Prostate gland (tissue), 2 donors: ENCODE results near the gene CACYBP. TPM values are rescaled to one million over a fixed set of nuclear protein-coding genes. Genes with fewer than 3 reads are reported as not detected.

Experiments used
- DNase-seq: peaks from one replicate; pipeline ENCODE4 v3.0.0-alpha.2; 2019; ENCODE audit warnings: low spot score
- H3K27ac ChIP-seq, 2 donors: fragments of 200-600 bp; sonication (generic); 2 replicates each; pipeline ENCODE4 v1.5.1; 2017 to 2019
- H3K27me3 ChIP-seq: fragments of 200-600 bp; sonication (generic); replicated peaks from 2 replicates; pipeline ENCODE4 v1.5.1; 2019; ENCODE audit not compliant: insufficient read depth
- H3K36me3 ChIP-seq, 2 donors: fragments of 200-600 bp; sonication (generic); 1 replicate in 1 of 2; 2 replicates in 1 of 2; pipeline versions ENCODE4 v1.5.1 to v1.8.1; 2017 to 2019
- H3K4me1 ChIP-seq: fragments of 200-600 bp; sonication (generic); replicated peaks from 2 replicates; pipeline ENCODE4 v1.5.1; 2019
- H3K4me3 ChIP-seq, 2 donors: fragments of 200-600 bp; sonication (generic); 2 replicates each; pipeline ENCODE4 v1.5.1; 2017 to 2019
- H3K9me3 ChIP-seq: fragments of 200-600 bp; sonication (generic); 2 replicates; pipeline ENCODE4 v1.5.1; 2017
- CTCF ChIP-seq, 4 experiments: fragments of 200-600 bp in 2 of 4; fragments of 450-650 bp in 2 of 4; sonication (generic) in 2 of 4; IDR thresholded peaks; 1 replicate in 3 of 4; 2 replicates in 1 of 4; pipeline ENCODE4 v1.5.1; 2016 to 2019; ENCODE audit warnings: antibody characterized with exemption in 4 of 4, mild to moderate bottlenecking in 2 of 4, moderate library complexity in 2 of 4
- POLR2A ChIP-seq: fragments of 450-650 bp; IDR thresholded peaks from one replicate; pipeline ENCODE4 v1.6.1; 2016; ENCODE audit warnings: antibody characterized with exemption, mild to moderate bottlenecking
- POLR2AphosphoS5 ChIP-seq: sonication (generic); formaldehyde crosslinking; IDR thresholded peaks from one replicate; pipeline ENCODE4 v1.6.1; 2017; ENCODE audit warnings: antibody characterized with exemption
- WGBS: methylation state at CpG from one replicate; pipeline ENCODE4 v1.1.5; 2018; 5-methylcytosine and 5-hydroxymethylcytosine counted together
- intact Hi-C: fragments of 100-400 bp; cut with DNase I; formaldehyde crosslinking; loops from one replicate; pipeline ENCODE4 v1.14.2; 2022
- total RNA-seq, 2 donors: library from RNA; depleted of rRNA; stranded (reverse); fragments of >200 nt; gene quantifications; one replicate each; pipeline ENCODE4 v1.1.0, GENCODE V29; 2016

Gene CACYBP
- total RNA-seq, 2 donors from 2014 or later, result 151 to 199 TPM

- TF ChIP-seq POLR2A, result no peak
- TF ChIP-seq CTCF (IDR thresholded peaks at IDR 0.05), result no peak
- no peak for TF ChIP-seq POLR2AphosphoS5
- DNase-seq, result no peak
These were observed 43.7 kb upstream of the CACYBP start for GRCh38 chr1:174956086-174956485.

DNA sequence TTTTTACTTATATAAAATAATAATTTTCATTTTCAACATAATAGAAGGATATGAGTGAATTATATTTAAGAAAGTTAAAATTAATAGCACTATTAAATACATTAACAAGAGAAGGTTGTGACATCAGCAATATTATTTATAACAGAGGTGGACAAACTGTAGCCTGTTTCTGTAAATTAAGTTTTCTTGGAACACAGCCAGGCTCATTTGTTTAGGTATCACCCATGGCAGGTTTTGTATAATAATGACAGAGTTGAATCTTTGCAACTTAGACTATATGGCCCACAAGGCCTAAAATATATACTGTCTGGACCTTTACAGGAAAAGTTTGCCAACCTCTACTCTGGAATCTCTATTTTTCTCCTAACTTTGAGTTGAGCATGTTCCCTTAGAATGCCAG, 42.8 kb upstream of the CACYBP start:
- DNase-seq, result no peak
- intact Hi-C loops, result no loop called here
- Histone ChIP-seq H3K4me1 (no peaks in the 10 kb centered on the region), H3K36me3 (no peaks in the 10 kb centered on the region), H3K9me3 (no peaks in the 10 kb centered on the region), H3K27ac (no peak overlapping the region), H3K4me3 (no peak overlapping the region), H3K27me3 (no peaks in the 10 kb centered on the region)
- TF ChIP-seq CTCF (IDR thresholded peaks at IDR 0.05), result no peak
- TF ChIP-seq POLR2AphosphoS5, result no peak
- no peak for TF ChIP-seq POLR2A

More at GRCh38 chr1:174956086-174956485, 43.7 kb upstream of the CACYBP start:
- Histone ChIP-seq H3K4me1 (no peaks in the 10 kb centered on the region), H3K9me3 (no peaks in the 10 kb centered on the region), H3K27ac (no peak overlapping the region), H3K4me3 (no peak overlapping the region), H3K36me3 (no peaks in the 10 kb centered on the region), H3K27me3 (no peaks in the 10 kb centered on the region)
- intact Hi-C loops, result no loop called here
- 93% methylated on average over 3 of the region's 3 CpGs for WGBS

GRCh38 chr1:174957829-174958228, 41.9 kb upstream of the CACYBP start:
- DNase-seq, result no peak
- Histone ChIP-seq H3K27ac (no peak overlapping the region), H3K9me3 (no peaks in the 10 kb centered on the region), H3K27me3 (no peaks in the 10 kb centered on the region), H3K36me3 (no peaks in the 10 kb centered on the region), H3K4me3 (no peak overlapping the region), H3K4me1 (no peaks in the 10 kb centered on the region)
- intact Hi-C loops, result no loop called here
- TF ChIP-seq POLR2AphosphoS5 (no peak), POLR2A (no peak), CTCF (IDR thresholded peaks at IDR 0.05) (no peak)

DNA sequence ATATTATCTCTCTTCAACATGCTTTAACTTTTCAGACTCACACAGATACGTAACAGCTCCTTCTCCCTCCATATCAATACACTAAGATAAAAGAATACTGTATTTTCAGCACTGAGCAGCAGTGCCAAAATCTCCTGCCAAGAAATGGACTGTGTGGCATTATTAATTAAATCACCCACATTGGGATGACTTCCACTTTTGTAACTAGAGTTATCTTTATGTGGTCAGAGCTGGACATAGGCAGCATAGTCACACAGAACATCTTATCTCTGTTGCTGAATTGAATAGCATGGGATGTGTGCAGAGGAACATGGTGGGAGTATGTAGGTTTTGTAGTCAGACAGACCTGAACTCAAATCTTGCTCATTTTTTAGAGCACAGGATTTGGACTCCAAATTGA, 41.4 kb upstream of the CACYBP start:
- Histone ChIP-seq H3K36me3 (no peaks in the 10 kb centered on the region), H3K27ac (no peak overlapping the region), H3K27me3 (no peaks in the 10 kb centered on the region), H3K4me3 (no peak overlapping the region), H3K9me3 (no peaks in the 10 kb centered on the region), H3K4me1 (no peaks in the 10 kb centered on the region)
- intact Hi-C loops, result no loop called here
- DNase-seq, result no peak
- TF ChIP-seq CTCF (IDR thresholded peaks at IDR 0.05) (no peak), POLR2AphosphoS5 (no peak), POLR2A (no peak)
- WGBS, result 74% methylated on average over 1 of the region's 1 CpG

- TF ChIP-seq CTCF (IDR thresholded peaks at IDR 0.05) (no peak), POLR2A (no peak), POLR2AphosphoS5 (no peak)
- Histone ChIP-seq H3K27ac (no peak overlapping the region), H3K4me3 (no peak overlapping the region), H3K36me3 (no peaks in the 10 kb centered on the region), H3K9me3 (no peaks in the 10 kb centered on the region), H3K27me3 (no peaks in the 10 kb centered on the region), H3K4me1 (peaks cover 2% of the 10 kb centered on the region)
- intact Hi-C loops, result no loop called here
- DNase-seq, result no peak
- 92% methylated on average over 2 of the region's 2 CpGs for WGBS
These were observed 39.4 kb upstream of the CACYBP start for GRCh38 chr1:174960362-174960761.
